H9 (cell line): ENCODE measurements around the gene HTT-AS. TPM values are rescaled to one million over a fixed set of nuclear protein-coding genes. Genes with fewer than 3 reads are reported as not detected.

Source experiments
- DNase-seq: peaks from one replicate; pipeline ENCODE4 v3.0.0-alpha.2; 2017
- H2AFZ ChIP-seq: one replicate; pipeline ENCODE4 v1.6.1; 2013; ENCODE audit warnings: mild to moderate bottlenecking, low read length, control low read depth, moderate library complexity
- H2AK5ac ChIP-seq: 2 replicates; pipeline ENCODE4 v1.6.1; 2013; ENCODE audit warnings: low read length, control low read depth, mixed read lengths; ENCODE audit not compliant: insufficient read length
- H2BK120ac ChIP-seq: one replicate; pipeline ENCODE4 v1.6.1; 2013; ENCODE audit warnings: low read depth, mild to moderate bottlenecking, low read length, control low read depth, inconsistent platforms; ENCODE audit not compliant: poor library complexity, severe bottlenecking
- H2BK12ac ChIP-seq: 2 replicates; pipeline ENCODE4 v1.6.1; 2013; ENCODE audit warnings: low read length, control low read depth, mixed read lengths, low read depth; ENCODE audit not compliant: insufficient read length
- H2BK15ac ChIP-seq: 2 replicates; pipeline ENCODE4 v1.6.1; 2013; ENCODE audit warnings: low read depth, low read length, control low read depth
- H2BK20ac ChIP-seq: one replicate; pipeline ENCODE4 v1.6.1; 2013; ENCODE audit warnings: low read depth, mild to moderate bottlenecking, low read length, control low read depth, inconsistent platforms; ENCODE audit not compliant: poor library complexity, severe bottlenecking
- H2BK5ac ChIP-seq: 2 replicates; pipeline ENCODE4 v1.6.1; 2013; ENCODE audit warnings: low read length, control low read depth, mixed read lengths; ENCODE audit not compliant: insufficient read length
- H3K14ac ChIP-seq: 2 replicates; pipeline ENCODE4 v1.6.1; 2013; ENCODE audit warnings: low read length, control low read depth; ENCODE audit not compliant: insufficient read depth
- H3K18ac ChIP-seq: 2 replicates; pipeline ENCODE4 v1.6.1; 2013; ENCODE audit warnings: low read depth, mild to moderate bottlenecking, mixed read lengths, low read length, control low read depth; ENCODE audit not compliant: insufficient read length
- H3K23ac ChIP-seq: 2 replicates; pipeline ENCODE4 v1.6.1; 2013; ENCODE audit warnings: low read length, control low read depth, mixed read lengths, low read depth; ENCODE audit not compliant: insufficient read length
- H3K23me2 ChIP-seq: 2 replicates; pipeline ENCODE4 v1.6.1; 2013; ENCODE audit warnings: low read depth, mild to moderate bottlenecking, mixed read lengths, low read length, control low read depth; ENCODE audit not compliant: insufficient read length, poor library complexity, severe bottlenecking
- H3K27ac ChIP-seq: 2 replicates; pipeline ENCODE4 v1.5.1; 2013; ENCODE audit warnings: low read length, control low read depth, mixed read lengths, low read depth; ENCODE audit not compliant: insufficient read length
- H3K27me3 ChIP-seq: 2 replicates; pipeline ENCODE4 v1.6.1; 2013; ENCODE audit warnings: low read length, control low read depth, inconsistent platforms; ENCODE audit not compliant: insufficient read depth
- H3K4ac ChIP-seq: 2 replicates; pipeline ENCODE4 v1.6.1; 2013; ENCODE audit warnings: low read depth, mild to moderate bottlenecking, control low read depth, inconsistent platforms, low read length, moderate library complexity
- H3K4me1 ChIP-seq: 2 replicates; pipeline ENCODE4 v1.6.1; 2013; ENCODE audit warnings: low read length, control low read depth, inconsistent platforms; ENCODE audit not compliant: insufficient read depth
- H3K4me2 ChIP-seq: 2 replicates; pipeline ENCODE4 v1.6.1; 2013; ENCODE audit warnings: low read length, control low read depth, mixed read lengths; ENCODE audit not compliant: insufficient read length, insufficient read depth
- H3K56ac ChIP-seq: 2 replicates; pipeline ENCODE4 v1.6.1; 2013; ENCODE audit warnings: low read depth, mild to moderate bottlenecking, mixed read lengths, low read length, control low read depth; ENCODE audit not compliant: insufficient read length
- H3K79me1 ChIP-seq: 2 replicates; pipeline ENCODE4 v1.6.1; 2013; ENCODE audit warnings: low read depth, mild to moderate bottlenecking, moderate library complexity, low read length, control low read depth, inconsistent platforms; ENCODE audit not compliant: insufficient read depth, poor library complexity, severe bottlenecking
- H3K79me2 ChIP-seq: 2 replicates; pipeline ENCODE4 v1.6.1; 2013; ENCODE audit warnings: low read length, control low read depth, inconsistent platforms; ENCODE audit not compliant: insufficient read depth
- H3K9ac ChIP-seq: 2 replicates; pipeline ENCODE4 v1.6.1; 2013; ENCODE audit warnings: low read length, control low read depth, mixed read lengths; ENCODE audit not compliant: insufficient read length; ENCODE audit errors: extremely low read depth
- H3K9me3 ChIP-seq: one replicate; pipeline ENCODE4 v1.6.1; 2013; ENCODE audit warnings: low read depth, low read length, inconsistent platforms; ENCODE audit not compliant: control insufficient read depth
- H3T11ph ChIP-seq: one replicate; pipeline ENCODE4 v1.6.1; 2013; ENCODE audit warnings: mild to moderate bottlenecking, low read length, control low read depth, inconsistent platforms
- H4K20me1 ChIP-seq: one replicate; pipeline ENCODE4 v1.6.1; 2013; ENCODE audit not compliant: control insufficient read depth, insufficient read length, insufficient read depth
- H4K5ac ChIP-seq: 2 replicates; pipeline ENCODE4 v1.6.1; 2013; ENCODE audit warnings: low read depth, mild to moderate bottlenecking, mixed read lengths, low read length, control low read depth; ENCODE audit not compliant: insufficient read length
- H4K8ac ChIP-seq: replicated peaks from 2 replicates; pipeline ENCODE4 v1.6.1; 2013; ENCODE audit warnings: low read length, control low read depth, mixed read lengths, low read depth; ENCODE audit not compliant: insufficient read length
- H4K91ac ChIP-seq: 2 replicates; pipeline ENCODE4 v1.6.1; 2013; ENCODE audit warnings: low read depth, mild to moderate bottlenecking, moderate library complexity, mixed read lengths, low read length, control low read depth; ENCODE audit not compliant: insufficient read length
- H3K27ac Mint-ChIP-seq, 3 experiments: 2 replicates in 2 of 3; 3 replicates in 1 of 3; pipeline ENCODE4 v1.8.0; 2020 to 2021; ENCODE audit warnings: mixed read lengths in 3 of 3, mild to moderate bottlenecking in 1 of 3, moderate library complexity in 1 of 3
- H3K27me3 Mint-ChIP-seq: 2 replicates; pipeline ENCODE4 v1.8.0; 2021; ENCODE audit warnings: low read depth, mild to moderate bottlenecking, moderate library complexity, mixed read lengths
- H3K36me3 Mint-ChIP-seq, 3 experiments: 2 replicates in 2 of 3; 3 replicates in 1 of 3; pipeline ENCODE4 v1.8.0; 2020 to 2021; ENCODE audit warnings: low read depth in 3 of 3, mixed read lengths in 3 of 3; ENCODE audit not compliant: insufficient read depth in 1 of 3
- H3K4me1 Mint-ChIP-seq, 2 experiments: 2 replicates each; pipeline ENCODE4 v1.8.0; 2020; ENCODE audit warnings: mixed read lengths in 2 of 2
- H3K4me3 Mint-ChIP-seq, 2 experiments: 2 replicates in 1 of 2; 3 replicates in 1 of 2; pipeline ENCODE4 v1.8.0; 2020 to 2021; ENCODE audit warnings: mild to moderate bottlenecking in 2 of 2, mixed read lengths in 2 of 2, moderate library complexity in 1 of 2
- H3K9me3 Mint-ChIP-seq, 2 experiments: 2 replicates in 1 of 2; 3 replicates in 1 of 2; pipeline ENCODE4 v1.8.0; 2020; ENCODE audit warnings: mild to moderate bottlenecking in 2 of 2, mixed read lengths in 2 of 2, moderate library complexity in 1 of 2
- CTCF ChIP-seq: fragments of 200-600 bp; sonication (generic); conservative IDR thresholded peaks from 3 replicates; pipeline ENCODE4 v1.8.0; 2021; ENCODE audit warnings: antibody characterized with exemption, mild to moderate bottlenecking
- WGBS: extraction: QIAGEN DNeasy Blood & Tissue Kit; methylation state at CpG from one replicate; pipeline ENCODE4 v1.1.7; 2013; ENCODE audit warnings: missing lambda C conversion rate, low lambda C conversion rate, mixed read lengths; ENCODE audit not compliant: insufficient read length; ENCODE audit errors: extremely low coverage; 5-methylcytosine and 5-hydroxymethylcytosine counted together
- total RNA-seq: library from RNA; stranded (reverse); gene quantifications from 2 replicates; pipeline ENCODE4 v1.2.1, GENCODE V29; 2021

The HTT-AS gene
- total RNA-seq, 1 experiment from 2014 or later = not detected

GRCh38 chr4:3029464-3029863 lies 44.9 kb downstream of the HTT-AS start:
- Mint-ChIP-seq H3K27ac (no peak overlapping the region), H3K27me3 (peaks cover 2% of the 10 kb centered on the region), H3K4me3 (no peak overlapping the region), H3K9me3 (no peaks in the 10 kb centered on the region), H3K4me1 (no peaks in the 10 kb centered on the region), H3K36me3 (no peaks in the 10 kb centered on the region; a peak in 1 of 7 replicates)
- no peak overlapping the region for H3K4ac ChIP-seq
- H3K4me1 ChIP-seq = no peaks in the 10 kb centered on the region
- no peak overlapping the region for H2BK12ac ChIP-seq
- WGBS = no CpG with 5 or more reads among the region's 9 CpGs
- no peak overlapping the region for H2BK15ac ChIP-seq
- H3K56ac ChIP-seq = no peak overlapping the region
- H3K23ac ChIP-seq = no peak overlapping the region
- H2BK5ac ChIP-seq = no peak overlapping the region
- H2BK120ac ChIP-seq = no peak overlapping the region
- H3K18ac ChIP-seq = no peak overlapping the region
- H3T11ph ChIP-seq = no peak overlapping the region
- no peaks in the 10 kb centered on the region for H4K20me1 ChIP-seq
- no peak overlapping the region for H2AK5ac ChIP-seq
- no peak overlapping the region for H2BK20ac ChIP-seq
- no peak overlapping the region for H4K8ac ChIP-seq
- H3K4me2 ChIP-seq = no peak overlapping the region
- no peak overlapping the region for H4K5ac ChIP-seq
- no peak overlapping the region; the same call in 1 of the 2 replicates for H3K14ac ChIP-seq
- no peak for TF ChIP-seq CTCF
- no peak overlapping the region for H2AFZ ChIP-seq
- no peaks in the 10 kb centered on the region for H3K9me3 ChIP-seq
- no peak for DNase-seq
- no peaks in the 10 kb centered on the region for H3K23me2 ChIP-seq
- no peak overlapping the region for H3K9ac ChIP-seq
- H3K27me3 ChIP-seq = no peaks in the 10 kb centered on the region
- no peak overlapping the region for H4K91ac ChIP-seq
- H3K27ac ChIP-seq = no peak overlapping the region
- no peaks in the 10 kb centered on the region for H3K79me1 ChIP-seq
- no peaks in the 10 kb centered on the region for H3K79me2 ChIP-seq
